ENCODE measurements around the gene ETFB.

- TF ChIP-seq CTCF (IDR thresholded peaks at IDR 0.05; ENCODE audit: low read depth, low read length, poor library complexity, severe bottlenecking) (no peak), EZH2phosphoT487 (IDR thresholded peaks at IDR 0.05; ENCODE audit: borderline replicate concordance, low read length) (no peak)
Measured at GRCh38 chr19:51351266-51351990, 14.8 kb downstream of the ETFB start.
